ENCODE measurements around the gene HGFAC.

The HGFAC gene

DNA sequence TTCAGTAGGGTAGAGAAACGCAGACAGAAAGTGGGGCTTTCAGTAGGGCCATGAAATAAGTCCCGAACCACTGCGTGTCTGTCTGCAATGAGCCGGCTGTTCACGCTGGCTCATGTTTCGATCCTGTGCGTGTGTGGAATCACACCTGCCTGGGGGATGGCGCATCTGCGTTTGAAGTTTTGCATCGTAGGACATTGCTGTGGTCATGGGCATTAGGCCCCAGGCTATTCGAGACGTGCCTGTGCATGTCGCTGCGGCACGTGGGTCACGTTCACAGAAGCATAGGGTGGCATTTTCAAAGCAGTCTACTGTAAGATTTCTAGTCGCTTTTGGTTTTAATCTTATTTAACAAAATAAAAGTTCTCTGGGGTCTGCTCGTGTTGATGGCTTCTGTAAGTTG is 25.5 kb upstream of the HGFAC start:
- TF ChIP-seq, protein P1, sequence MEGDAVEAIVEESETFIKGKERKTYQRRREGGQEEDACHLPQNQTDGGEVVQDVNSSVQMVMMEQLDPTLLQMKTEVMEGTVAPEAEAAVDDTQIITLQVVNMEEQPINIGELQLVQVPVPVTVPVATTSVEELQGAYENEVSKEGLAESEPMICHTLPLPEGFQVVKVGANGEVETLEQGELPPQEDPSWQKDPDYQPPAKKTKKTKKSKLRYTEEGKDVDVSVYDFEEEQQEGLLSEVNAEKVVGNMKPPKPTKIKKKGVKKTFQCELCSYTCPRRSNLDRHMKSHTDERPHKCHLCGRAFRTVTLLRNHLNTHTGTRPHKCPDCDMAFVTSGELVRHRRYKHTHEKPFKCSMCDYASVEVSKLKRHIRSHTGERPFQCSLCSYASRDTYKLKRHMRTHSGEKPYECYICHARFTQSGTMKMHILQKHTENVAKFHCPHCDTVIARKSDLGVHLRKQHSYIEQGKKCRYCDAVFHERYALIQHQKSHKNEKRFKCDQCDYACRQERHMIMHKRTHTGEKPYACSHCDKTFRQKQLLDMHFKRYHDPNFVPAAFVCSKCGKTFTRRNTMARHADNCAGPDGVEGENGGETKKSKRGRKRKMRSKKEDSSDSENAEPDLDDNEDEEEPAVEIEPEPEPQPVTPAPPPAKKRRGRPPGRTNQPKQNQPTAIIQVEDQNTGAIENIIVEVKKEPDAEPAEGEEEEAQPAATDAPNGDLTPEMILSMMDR (IDR thresholded peaks at IDR 0.05; ENCODE audit: borderline replicate concordance, control extremely low read depth, extremely low read depth, insufficient read depth, missing control alignments), result no peak
- DNase-seq (ENCODE audit: low spot score), result no peak
- in situ Hi-C loops (cut with MboI; ENCODE audit: low sequenced_read_pairs, unreplicated experiment), result no loop called here

DNA sequence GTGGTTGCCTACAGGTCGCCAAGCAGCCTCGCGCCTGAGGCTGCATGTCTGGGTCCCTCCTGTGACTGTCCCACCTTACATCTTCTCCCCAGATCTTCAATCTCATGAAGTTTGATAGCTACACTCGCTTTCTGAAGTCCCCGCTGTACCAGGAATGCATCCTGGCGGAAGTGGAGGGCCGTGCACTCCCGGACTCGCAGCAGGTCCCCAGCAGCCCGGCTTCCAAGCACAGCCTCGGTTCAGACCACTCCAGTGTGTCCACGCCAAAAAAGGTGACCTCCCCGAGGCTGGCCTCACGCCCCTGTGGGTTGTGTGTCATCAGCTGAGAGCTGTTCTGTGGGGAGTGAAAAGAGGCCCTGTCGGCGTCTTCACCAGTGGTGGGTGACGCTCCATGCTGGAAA is 24.9 kb upstream of the HGFAC start:
- in situ Hi-C loops (cut with MboI; ENCODE audit: low sequenced_read_pairs, unreplicated experiment), result no loop called here
- no peak for DNase-seq (ENCODE audit: low spot score)
- TF ChIP-seq, protein P1 (IDR thresholded peaks at IDR 0.05; ENCODE audit: borderline replicate concordance, control extremely low read depth, extremely low read depth, insufficient read depth, missing control alignments), result no peak

DNA sequence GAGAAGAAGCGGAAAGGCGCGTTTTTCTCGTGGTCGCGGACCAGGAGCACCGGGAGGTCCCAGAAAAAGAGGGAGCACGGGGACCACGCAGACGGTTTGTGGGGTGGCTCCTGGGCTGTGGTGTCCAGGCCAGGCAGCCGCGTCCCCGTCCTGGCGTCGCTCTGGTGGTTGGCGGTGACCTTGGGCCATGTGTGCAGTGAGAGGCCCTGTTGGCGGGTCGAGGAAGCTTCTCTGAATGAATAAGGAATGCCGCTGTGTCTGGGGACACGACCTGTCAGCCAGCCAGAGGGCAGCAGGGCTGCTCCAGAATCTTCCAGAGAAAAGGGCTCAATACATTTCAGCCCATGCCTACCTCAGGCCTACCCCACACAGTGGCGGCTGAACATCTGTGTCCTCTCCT is 24.3 kb upstream of the HGFAC start:
- TF ChIP-seq, protein P1 (IDR thresholded peaks at IDR 0.05; ENCODE audit: borderline replicate concordance, control extremely low read depth, extremely low read depth, insufficient read depth, missing control alignments), result no peak
- in situ Hi-C loops (cut with MboI; ENCODE audit: low sequenced_read_pairs, unreplicated experiment), result no loop called here
- DNase-seq (ENCODE audit: low spot score), result no peak

GRCh38 chr4:3418029-3418762 is 23.6 kb upstream of the HGFAC start:
- in situ Hi-C loops (cut with MboI; ENCODE audit: low sequenced_read_pairs, unreplicated experiment), result no loop called here
- TF ChIP-seq, protein P1 (IDR thresholded peaks at IDR 0.05; ENCODE audit: borderline replicate concordance, control extremely low read depth, extremely low read depth, insufficient read depth, missing control alignments), result peak; percentile 2
- no peak for DNase-seq (ENCODE audit: low spot score)

- DNase-seq (ENCODE audit: low spot score), result no peak
- in situ Hi-C loops (cut with MboI; ENCODE audit: low sequenced_read_pairs, unreplicated experiment), result no loop called here
- TF ChIP-seq, protein P1 (IDR thresholded peaks at IDR 0.05; ENCODE audit: borderline replicate concordance, control extremely low read depth, extremely low read depth, insufficient read depth, missing control alignments), result no peak
Measured at GRCh38 chr4:3419836-3420605, 21.7 kb upstream of the HGFAC start.

DNA sequence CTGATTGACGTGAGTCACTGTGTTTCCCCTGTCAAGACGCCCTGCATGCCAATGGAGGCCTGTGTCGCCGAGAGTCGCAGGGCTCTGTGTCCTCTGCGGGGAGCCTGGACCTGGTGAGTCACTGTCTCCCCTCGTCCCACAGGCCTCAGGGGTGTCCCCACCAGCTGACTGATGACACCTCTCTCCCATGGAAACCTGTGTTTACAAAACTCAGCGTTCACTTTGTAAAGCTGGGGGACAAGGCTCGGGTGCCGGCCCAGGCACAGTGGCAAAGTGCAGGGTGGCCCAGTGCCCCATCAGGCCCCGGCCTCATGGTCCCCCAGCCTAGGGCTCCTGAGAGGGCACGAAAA is 21.2 kb upstream of the HGFAC start:
- in situ Hi-C loops (cut with MboI; ENCODE audit: low sequenced_read_pairs, unreplicated experiment), result no loop called here

More for the DNA sequence above, 21.2 kb upstream of the HGFAC start:
- TF ChIP-seq, protein P1 (IDR thresholded peaks at IDR 0.05; ENCODE audit: borderline replicate concordance, control extremely low read depth, extremely low read depth, insufficient read depth, missing control alignments), result no peak
- DNase-seq (ENCODE audit: low spot score), result no peak
